Stimulated activated CD8-positive, alpha-beta memory T cell treated with anti-CD3 and anti-CD28 coated beads, Interleukin-4, amount 100 ng/mL, for 1 hour (primary cell): ENCODE measurements around the gene TTLL3.
"Not testable (repeated sequence)": the region's sequence is repeated elsewhere in the genome, so short reads cannot be mapped to it uniquely, and the experiment has no call there.

Experiments used
- DNase-seq, 2 donors: peaks; one replicate each; pipeline ENCODE4 v3.0.0-alpha.2; 2020; ENCODE audit warnings: low read depth in 2 of 2, low spot score in 1 of 2

The TTLL3 gene

DNA sequence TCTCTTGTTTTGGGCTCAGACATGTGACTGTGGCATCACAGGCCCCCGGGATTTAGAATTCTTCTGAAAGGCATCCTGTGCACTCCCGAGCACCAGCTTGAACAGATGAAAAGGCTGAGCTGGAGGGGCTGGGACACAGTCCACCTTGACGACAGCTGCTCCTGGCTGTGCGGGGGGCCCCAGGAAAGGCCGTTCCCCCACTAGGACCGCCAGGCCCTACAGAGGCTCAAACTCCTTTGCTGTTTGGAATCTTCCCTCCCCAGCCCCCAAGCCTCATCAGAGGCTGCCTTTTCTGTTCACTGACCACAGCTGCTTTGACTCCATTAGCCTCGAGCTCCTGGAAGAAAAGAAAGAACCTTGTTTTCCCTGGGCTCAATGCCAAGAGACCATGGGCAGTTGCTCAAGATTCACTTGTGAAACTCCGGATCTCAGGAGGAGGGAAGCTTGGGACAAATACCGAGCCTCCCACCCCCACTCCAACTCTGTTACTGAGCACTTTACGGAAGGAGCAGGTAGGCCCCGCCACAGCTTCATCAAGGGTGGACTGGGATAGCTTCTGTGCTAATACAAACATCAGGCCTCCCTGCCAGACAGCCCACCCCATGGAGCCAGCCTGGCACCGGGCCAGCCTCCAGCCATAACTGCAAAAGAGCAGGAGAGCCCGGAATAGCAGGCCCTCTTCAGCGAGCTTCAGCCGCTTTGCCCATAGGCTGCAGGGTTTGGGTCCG, 54.3 kb downstream of the TTLL3 start:
- no peak for DNase-seq

DNA sequence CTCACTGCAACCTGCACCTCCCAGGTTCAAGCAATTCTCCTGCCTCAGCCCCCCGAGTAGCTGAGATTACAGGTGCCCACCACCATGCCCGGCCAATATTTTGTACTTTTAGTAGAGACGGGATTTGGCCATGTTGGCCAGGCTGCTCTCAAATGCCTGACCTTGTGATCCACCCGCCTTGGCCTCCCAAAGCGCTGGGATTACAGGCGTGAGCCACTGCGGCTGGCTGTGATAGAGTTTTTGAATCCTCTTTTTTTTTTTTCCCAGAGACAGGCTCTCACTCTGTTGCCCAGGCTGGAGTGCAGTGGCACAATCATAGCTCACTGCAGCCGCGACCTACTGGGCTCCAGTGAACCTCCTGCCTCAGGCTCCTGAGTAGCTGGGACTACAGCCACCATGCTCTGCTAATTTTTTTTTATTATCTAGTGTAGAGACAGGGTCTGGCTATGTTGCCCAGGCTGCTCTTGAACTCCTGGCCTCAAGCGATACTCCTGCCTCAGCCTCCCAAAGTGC, 55.1 kb downstream of the TTLL3 start:
- DNase-seq: not testable (repeated sequence)

DNA sequence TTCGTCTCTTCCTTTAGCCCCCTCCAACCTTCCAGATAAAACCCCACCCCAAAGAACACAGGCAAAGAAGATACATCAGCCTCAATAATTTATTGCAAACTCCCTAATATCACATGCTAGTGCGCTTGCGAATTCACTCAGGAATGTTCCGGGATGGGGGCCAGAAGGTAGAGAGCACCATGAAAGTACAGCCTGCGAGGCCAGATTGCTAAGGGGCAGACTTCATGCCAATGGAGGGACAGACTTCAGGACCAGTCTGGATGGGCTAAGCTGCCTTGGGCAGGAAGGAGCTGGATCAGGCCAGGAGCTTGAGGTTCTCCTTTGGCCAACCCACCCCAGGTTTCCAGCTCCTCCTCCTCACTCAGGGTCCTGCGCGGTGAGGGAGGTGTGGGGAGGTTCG, 56.6 kb downstream of the TTLL3 start:
- no peak for DNase-seq

DNA sequence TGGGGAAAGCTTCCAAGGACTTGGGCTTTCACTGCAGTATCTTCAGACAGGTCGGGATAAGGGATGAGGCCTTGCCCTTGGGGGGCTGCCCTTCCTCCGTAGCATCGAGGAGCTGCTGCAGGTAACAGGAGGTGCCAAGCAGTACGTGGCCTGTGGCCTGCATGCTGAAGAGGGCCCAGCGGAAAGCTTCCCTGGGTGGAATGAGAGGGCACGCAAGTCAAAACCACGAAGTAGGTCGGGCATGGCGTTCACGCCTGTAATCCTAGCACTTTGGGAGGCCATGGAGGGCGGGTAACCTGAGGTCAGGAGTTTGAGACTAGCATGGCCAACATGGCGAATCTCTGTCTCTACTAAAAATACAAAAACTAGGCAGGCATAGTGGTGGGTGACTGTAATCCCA, 57.0 kb downstream of the TTLL3 start:
- no peak for DNase-seq

DNA sequence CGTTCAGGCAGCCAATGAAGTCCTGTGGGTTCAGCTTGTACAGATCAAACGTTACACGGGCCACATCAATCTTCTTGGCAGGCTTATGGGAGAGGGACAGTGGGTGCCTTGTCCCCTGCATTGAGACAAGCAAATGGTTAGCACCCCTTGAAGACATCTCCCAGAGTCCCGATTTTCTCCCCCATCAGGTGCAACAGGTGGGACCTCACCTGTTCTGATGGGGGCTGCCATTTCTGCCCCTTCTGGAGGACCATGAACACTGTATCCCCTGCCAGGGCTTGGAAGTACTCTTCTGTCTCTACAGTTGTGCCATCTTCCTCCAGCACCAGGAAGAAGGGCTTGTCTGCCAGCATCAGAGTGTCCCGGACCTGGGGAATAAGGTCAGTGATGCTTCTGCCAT, 59.9 kb downstream of the TTLL3 start:
- no peak for DNase-seq

DNA sequence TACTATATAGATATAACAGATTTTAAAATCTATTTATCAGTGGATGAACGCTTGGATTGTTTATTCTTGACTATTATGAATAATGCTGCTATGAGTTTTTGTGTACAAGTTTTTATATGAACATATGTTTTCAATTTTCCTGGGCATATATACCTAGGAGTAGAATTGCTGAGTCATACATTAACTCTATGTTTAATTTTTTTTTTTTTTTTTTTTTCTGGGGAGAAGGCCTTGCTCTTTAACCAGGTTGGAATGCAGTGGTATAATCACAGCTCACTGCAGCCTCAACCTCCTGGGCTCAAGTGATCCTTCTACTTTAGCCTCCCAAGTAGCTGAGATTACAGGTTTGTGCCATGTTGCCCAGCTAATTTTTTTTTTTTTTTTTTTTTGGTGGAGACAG, 60.9 kb downstream of the TTLL3 start:
- no peak for DNase-seq

DNA sequence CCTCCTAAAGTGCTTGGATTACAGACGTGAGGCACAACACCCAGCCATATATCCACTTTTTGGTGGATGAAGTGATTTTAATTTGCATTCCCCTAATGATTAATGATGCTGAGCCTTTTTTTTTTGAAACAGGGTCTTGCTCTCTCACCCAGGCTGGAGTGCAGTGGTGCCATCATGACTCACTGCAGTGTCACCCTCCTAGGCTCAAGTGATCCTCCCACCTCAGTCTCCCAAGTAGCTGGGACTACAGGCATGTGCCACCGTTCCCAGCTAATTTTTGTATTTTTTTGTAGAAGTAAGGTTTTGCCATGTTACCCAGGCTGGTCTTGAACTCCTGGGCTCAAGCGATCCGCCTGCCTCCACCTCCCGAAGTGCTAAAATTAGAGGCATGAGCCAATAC, 62.0 kb downstream of the TTLL3 start:
- DNase-seq: not testable (repeated sequence)

DNA sequence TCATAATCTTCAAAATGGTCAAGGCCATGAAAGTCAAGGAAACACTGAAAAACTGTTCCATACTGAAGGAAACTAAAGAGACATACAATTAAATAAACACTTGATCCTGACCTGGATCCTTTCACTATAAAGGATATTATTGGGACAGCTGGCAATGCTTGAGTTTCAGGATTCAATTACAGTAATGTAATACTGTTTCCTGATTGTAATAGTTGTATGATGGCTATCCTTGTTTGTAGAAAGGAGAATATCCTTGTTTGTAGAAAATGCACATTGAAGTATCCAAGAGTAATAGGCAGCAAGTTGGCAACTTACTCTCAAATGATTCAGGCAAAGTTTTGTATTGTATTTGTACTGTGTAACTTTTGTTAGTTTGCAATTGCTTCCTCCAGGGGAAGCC, 65.4 kb downstream of the TTLL3 start:
- DNase-seq: no peak

DNA sequence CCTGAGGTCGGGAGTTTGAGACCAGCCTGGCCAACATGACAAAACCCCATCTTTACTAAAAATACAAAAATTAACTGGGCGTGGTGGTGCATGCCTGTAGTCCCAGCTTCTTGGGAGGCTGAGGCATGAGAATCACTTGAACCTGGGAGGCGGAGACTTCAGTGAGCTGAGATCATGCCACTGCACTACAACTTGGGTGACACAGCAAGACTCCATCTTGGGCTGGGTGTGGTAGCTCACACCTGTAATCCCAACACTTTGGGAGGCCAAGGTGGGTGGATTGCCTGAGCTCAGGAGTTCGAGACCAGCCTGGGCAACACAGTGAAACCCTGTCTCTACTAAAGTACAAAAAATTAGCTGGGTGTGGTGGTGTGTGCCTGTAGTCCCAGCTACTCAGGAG, 66.2 kb downstream of the TTLL3 start:
- DNase-seq: not testable (repeated sequence)

DNA sequence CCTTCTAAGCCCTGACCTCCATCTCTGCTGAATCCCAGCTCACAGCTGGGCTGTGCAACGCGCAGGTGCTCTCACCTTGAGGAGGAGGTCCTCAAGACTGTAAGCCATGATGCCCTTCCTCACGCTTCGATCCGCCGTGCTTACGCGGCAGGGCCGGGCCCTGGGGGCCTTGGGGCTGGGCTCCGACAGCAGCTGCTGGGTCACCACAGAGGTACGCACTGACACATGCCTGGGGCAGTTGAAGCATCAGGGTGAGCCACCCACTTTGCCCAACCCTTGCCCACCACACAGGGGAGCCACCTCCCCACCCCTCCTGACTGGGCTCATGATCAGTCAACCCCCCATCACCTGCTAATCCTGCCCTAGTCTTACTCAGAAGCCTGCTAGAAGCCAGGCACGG, 66.9 kb downstream of the TTLL3 start:
- no peak for DNase-seq

DNA sequence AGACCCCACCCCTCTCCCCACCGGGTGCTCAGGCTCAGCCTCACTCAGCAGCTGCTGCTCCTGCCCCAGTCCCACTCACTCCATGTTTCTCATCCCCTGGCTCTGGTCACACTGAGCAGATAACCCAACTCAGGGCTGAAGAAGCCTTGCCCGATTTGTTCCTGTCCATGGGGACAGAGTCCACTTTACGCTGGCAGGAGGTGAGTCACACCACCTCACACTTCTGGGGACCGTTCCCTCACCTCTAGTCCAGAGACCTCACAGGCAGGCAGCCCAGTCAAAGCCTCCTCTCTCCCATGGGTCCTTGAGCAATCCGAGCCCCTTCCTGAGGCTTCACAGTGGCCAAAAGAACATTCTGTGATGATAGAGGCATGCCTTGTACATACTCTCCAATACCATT, 68.6 kb downstream of the TTLL3 start:
- DNase-seq: no peak

DNA sequence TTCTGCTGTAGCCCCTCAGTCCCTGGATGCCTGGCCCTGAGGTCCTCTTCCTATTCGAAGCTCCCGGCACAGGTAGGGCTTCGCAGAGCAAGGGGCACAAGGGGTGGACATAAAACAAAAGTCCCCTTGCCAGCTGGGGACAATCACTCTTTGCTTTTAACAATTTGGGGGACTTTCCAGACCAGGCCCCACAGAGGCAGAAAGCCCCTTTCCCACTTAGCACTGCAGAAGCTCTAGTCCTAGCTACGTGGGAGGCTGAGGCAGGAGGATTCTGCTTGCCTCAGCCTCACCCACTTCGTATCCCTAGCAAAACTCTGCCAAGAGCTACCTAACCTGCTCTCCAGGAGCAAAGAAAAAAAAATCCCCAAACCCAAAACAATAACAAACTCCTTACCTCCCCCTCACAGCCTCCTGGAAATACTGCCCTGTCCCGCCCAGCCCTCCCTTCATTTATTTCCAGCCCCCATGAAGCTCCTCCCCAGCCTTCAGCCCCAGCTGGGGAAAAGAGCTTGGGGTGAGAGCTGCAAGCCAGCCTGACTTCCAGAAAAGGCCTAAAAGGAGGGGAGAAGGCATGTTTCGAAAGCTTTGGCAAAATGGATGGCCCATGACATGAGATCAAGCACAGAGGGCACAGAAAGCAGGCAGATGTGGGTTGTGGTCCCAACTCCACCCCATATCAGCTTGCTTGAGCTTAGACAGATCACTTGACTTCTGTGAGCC, 69.9 kb downstream of the TTLL3 start, which contains the start of gene CIDEC:
Gene CIDEC (minus strand): TSS at position 424 of the 720 bp plus-strand sequence. CDS start 1,767 bp downstream, outside the sequence.
- no peak for DNase-seq

DNA sequence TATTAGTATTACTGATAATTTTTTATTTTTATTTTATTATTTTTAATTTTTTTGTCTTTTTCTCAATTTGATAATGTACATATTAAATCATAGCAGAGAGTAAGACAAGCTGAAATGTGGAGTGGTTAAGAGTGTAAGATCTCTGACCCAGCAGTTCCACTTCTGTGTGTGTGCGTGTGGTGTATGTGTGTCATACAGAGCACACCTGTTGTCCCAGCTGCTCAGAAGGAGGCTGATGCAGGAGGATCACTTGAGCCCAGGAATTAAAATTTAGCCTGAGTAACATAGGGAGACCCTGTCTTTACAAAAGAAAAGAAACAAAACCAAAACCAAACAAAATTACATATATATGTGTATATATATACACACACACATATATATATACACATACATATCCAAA, 71.4 kb downstream of the TTLL3 start:
- no peak for DNase-seq

DNA sequence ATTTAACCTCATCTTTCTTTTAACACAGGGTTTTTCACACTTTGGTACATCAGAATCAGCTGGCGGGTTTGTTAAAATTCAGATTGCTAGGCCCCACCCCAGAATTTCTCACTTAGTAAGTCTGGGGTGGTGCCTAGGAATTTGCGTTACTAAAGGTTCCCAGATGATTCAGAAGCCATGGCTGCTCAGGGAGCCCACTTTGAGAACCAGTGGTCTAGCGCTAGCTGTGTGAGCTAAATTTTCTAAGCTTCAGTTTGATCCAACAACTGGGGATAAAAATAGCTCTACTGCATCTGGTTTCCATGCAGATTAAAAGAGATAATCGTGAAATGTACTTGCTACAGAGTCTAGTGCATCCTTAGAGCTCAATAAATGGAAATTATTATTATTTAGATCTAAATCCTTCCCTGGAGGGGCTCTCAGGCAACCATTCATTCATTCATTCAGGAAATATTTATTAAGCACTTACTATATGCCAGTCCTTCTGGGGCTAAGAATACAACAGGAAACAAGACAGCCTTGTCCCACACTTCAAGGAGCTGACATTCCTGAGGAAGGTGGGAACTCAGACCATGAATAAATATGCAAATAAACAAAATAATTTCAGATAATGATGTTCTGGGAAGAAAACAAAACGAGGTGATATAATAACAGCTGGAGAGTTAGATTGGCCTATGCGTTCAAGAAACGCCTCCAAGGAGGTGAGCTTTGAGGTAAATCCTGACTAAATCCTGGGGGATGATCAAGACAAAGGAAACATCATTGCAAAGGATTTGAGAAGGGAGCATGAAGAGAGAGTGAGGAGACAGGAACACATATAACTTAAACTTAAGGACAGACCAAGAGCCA, 73.9 kb downstream of the TTLL3 start:
- DNase-seq: no peak

DNA sequence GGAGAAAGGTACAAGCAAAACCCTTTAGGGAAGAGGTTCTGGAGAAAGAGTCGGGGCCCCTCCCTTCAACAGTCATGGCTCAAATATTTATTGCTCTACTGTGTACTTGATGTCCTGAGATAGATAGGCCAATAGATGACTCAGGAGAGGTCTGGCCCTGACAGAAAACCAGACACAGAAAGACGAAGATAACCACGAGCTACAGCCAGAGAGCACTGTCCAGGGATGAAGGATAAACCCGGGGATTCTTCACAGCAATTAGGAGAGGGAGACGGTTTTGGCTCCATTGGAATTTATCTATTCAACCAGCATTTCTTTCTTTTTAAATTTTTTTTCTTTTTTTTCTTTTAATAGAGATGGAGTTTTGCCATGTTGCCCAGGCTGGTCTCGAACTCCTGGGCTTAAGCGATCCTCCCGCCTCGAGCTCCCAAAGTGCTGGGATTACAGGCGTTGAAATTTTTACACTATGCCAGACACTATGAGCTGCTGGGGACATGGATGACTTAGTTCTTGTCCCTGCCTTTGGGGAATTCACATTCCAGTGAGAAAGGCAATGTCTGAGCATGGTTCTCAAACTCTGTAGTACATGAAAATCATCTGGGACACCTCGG, 74.6 kb downstream of the TTLL3 start:
- DNase-seq: no peak
